ENCODE data around the gene ZDHHC7.

DNA sequence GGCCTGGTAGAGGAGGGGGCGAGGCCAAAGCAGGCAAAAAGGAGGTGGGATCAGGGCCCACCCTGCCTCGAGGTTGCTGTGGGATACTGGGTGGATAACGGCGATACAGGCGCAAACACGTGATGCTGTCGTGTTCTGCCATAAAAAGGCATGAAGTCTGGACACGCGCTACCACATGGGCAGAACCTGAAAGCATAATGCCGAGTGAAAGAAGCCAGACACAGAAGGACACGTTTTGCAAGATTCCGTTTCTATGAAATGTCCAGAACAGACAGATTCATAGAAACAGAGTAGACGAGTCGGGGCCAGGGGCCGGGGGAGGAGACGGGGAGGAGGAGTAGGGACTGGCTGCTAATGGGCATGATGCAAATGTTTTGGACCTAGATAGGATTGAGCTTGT is 43.5 kb downstream of the ZDHHC7 start:
- TF ChIP-seq, protein P1, sequence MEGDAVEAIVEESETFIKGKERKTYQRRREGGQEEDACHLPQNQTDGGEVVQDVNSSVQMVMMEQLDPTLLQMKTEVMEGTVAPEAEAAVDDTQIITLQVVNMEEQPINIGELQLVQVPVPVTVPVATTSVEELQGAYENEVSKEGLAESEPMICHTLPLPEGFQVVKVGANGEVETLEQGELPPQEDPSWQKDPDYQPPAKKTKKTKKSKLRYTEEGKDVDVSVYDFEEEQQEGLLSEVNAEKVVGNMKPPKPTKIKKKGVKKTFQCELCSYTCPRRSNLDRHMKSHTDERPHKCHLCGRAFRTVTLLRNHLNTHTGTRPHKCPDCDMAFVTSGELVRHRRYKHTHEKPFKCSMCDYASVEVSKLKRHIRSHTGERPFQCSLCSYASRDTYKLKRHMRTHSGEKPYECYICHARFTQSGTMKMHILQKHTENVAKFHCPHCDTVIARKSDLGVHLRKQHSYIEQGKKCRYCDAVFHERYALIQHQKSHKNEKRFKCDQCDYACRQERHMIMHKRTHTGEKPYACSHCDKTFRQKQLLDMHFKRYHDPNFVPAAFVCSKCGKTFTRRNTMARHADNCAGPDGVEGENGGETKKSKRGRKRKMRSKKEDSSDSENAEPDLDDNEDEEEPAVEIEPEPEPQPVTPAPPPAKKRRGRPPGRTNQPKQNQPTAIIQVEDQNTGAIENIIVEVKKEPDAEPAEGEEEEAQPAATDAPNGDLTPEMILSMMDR (IDR thresholded peaks at IDR 0.05) = no peak
- TF ChIP-seq POLR2A (IDR thresholded peaks at IDR 0.05) (no peak), POLR2AphosphoS5 (IDR thresholded peaks at IDR 0.05; ENCODE audit: insufficient read depth in 1 of 2, low read depth in 1 of 2) (peak in 1 of 2 donors; percentile 33)

Measured in vagina (tissue), 2 donors.